ENCODE data around the gene PCDHGC3.

- TF ChIP-seq CTCF (IDR thresholded peaks at IDR 0.05; ENCODE audit: borderline replicate concordance, extremely low read depth, low read length, poor library complexity, severe bottlenecking): no peak
- no peak for TF ChIP-seq EZH2 (IDR thresholded peaks at IDR 0.05; ENCODE audit: borderline replicate concordance, low read depth, low read length, severe bottlenecking)
Measured at GRCh38 chr5:141490271-141490670, 14.5 kb downstream of the PCDHGC3 start.

Measured in DND-41 (cell line).